Brain microvascular endothelial cell (primary cell): Measurements from ENCODE around the gene MAMLD1.

Source experiments
- DNase-seq: peaks from one replicate; pipeline ENCODE4 v3.0.0-alpha.2; 2020
- H3K27ac ChIP-seq: fragments of 250-450 bp; sonication (Bioruptor Pico); 2 replicates; pipeline ENCODE4 v1.5.1; 2020; ENCODE audit warnings: mild to moderate bottlenecking, moderate library complexity
- H3K27me3 ChIP-seq: fragments of 250-450 bp; sonication (Bioruptor Pico); replicated peaks from 2 replicates; pipeline ENCODE4 v1.5.1; 2020; ENCODE audit warnings: mild to moderate bottlenecking
- H3K36me3 ChIP-seq: fragments of 250-450 bp; sonication (Bioruptor Pico); replicated peaks from 2 replicates; pipeline ENCODE4 v1.5.1; 2020; ENCODE audit warnings: mild to moderate bottlenecking
- H3K4me3 ChIP-seq: 2 replicates; pipeline ENCODE4 v1.5.1; 2011; ENCODE audit warnings: low read depth, mild to moderate bottlenecking, control low read depth, low read length, moderate library complexity
- CTCF ChIP-seq: IDR thresholded peaks from 2 replicates; pipeline ENCODE4 v1.5.1; 2011; ENCODE audit warnings: low read depth, mild to moderate bottlenecking, moderate library complexity, low read length, control low read depth, inconsistent platforms; ENCODE audit errors: missing control alignments
- in situ Hi-C: cut with HindIII; loops from 2 replicates; pipeline ENCODE4 v1.10.0; 2017; ENCODE audit warnings: low sequenced_read_pairs, low pct_ligation_motif_present

MAMLD1 gene

GRCh38 chrX:150478496-150479492 lies 115.7 kb downstream of the MAMLD1 start:
- H3K36me3 ChIP-seq = no peaks in the 10 kb centered on the region
- DNase-seq = no peak
- no peak for TF ChIP-seq CTCF
- H3K4me3 ChIP-seq = no peak overlapping the region
- H3K27ac ChIP-seq = no peak overlapping the region
- no peaks in the 10 kb centered on the region for H3K27me3 ChIP-seq
- in situ Hi-C loops = no loop called here

- DNase-seq = peak; percentile 70
- Histone ChIP-seq H3K4me3 (no peak overlapping the region), H3K27ac (no peak overlapping the region), H3K27me3 (no peaks in the 10 kb centered on the region), H3K36me3 (no peaks in the 10 kb centered on the region)
- in situ Hi-C loops = no loop called here
- TF ChIP-seq CTCF = no peak
Measured at GRCh38 chrX:150482537-150483206, 119.6 kb downstream of the MAMLD1 start.

- H3K36me3 ChIP-seq = no peaks in the 10 kb centered on the region
- DNase-seq = no peak
- in situ Hi-C loops = no loop called here
- H3K27ac ChIP-seq = no peak overlapping the region
- no peak overlapping the region for H3K4me3 ChIP-seq
- TF ChIP-seq CTCF = no peak
- H3K27me3 ChIP-seq = no peaks in the 10 kb centered on the region
Measured at GRCh38 chrX:150483356-150483985, 120.4 kb downstream of the MAMLD1 start.

GRCh38 chrX:150486011-150486410 lies 122.9 kb downstream of the MAMLD1 start:
- Histone ChIP-seq H3K4me3 (no peak overlapping the region), H3K27me3 (no peaks in the 10 kb centered on the region), H3K27ac (no peak overlapping the region), H3K36me3 (no peaks in the 10 kb centered on the region)
- in situ Hi-C loops = no loop called here
- peak; percentile 44 for DNase-seq
- peak; percentile 82 for TF ChIP-seq CTCF

GRCh38 chrX:150487369-150488094 lies 124.4 kb downstream of the MAMLD1 start:
- Histone ChIP-seq H3K27me3 (no peaks in the 10 kb centered on the region), H3K36me3 (no peaks in the 10 kb centered on the region), H3K4me3 (no peak overlapping the region), H3K27ac (no peak overlapping the region)
- in situ Hi-C loops = no loop called here
- no peak for TF ChIP-seq CTCF
- no peak for DNase-seq
